CD4-positive, alpha-beta T cell treated with Interleukin-15 for 1 hour (primary cell): Measurements from ENCODE around the gene CLBA1.

ENCODE experiments used
- DNase-seq: peaks from one replicate; pipeline ENCODE4 v3.0.0-alpha.2; 2020

CLBA1 gene

DNA sequence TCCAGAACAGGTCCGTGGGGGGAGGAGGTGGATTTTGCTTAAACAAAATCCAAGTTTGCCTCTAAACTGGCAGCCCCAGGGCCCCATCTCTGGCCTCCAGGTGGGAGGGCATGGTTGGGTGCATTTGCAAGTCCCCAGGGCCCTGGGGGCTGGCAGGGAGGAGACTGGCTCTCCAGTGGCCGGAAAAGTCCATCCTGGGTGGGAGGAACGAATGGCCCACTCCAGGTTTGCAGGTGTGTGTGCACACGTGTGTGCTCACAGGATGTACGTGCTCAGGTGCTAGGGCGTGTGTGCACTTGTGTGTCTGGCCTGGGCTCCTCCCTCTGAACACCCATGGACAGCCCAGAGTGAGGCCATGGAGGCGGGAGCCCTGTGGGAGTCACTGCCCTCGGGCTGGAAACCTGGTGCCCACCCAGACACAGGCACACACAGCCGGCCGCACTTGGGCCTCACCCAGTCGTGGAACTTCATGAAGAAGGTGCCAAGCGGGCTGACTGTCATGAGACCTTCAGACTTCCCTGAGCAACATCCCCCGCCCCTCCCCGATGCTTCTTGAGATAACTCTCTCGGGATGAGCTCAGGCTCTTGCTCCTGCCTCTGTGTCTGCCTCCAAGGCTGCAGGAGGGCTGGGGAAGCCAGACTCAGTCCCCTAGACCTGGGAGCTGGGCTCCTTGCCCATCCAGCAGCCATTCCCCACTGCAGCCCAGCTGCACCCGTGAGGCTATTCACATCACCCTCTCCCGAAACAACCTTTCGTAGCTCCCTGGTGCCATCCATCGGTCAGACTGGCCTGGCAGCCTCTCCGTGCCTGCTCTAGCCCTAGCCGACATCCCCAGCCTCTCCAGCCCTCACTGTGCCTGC lies 16.8 kb upstream of the CLBA1 start:
- DNase-seq = no peak

- DNase-seq = no peak
These were observed 15.8 kb upstream of the CLBA1 start for GRCh38 chr14:104969741-104970230.

- DNase-seq = no peak
These were observed 15.1 kb upstream of the CLBA1 start for GRCh38 chr14:104970231-104971068.

DNA sequence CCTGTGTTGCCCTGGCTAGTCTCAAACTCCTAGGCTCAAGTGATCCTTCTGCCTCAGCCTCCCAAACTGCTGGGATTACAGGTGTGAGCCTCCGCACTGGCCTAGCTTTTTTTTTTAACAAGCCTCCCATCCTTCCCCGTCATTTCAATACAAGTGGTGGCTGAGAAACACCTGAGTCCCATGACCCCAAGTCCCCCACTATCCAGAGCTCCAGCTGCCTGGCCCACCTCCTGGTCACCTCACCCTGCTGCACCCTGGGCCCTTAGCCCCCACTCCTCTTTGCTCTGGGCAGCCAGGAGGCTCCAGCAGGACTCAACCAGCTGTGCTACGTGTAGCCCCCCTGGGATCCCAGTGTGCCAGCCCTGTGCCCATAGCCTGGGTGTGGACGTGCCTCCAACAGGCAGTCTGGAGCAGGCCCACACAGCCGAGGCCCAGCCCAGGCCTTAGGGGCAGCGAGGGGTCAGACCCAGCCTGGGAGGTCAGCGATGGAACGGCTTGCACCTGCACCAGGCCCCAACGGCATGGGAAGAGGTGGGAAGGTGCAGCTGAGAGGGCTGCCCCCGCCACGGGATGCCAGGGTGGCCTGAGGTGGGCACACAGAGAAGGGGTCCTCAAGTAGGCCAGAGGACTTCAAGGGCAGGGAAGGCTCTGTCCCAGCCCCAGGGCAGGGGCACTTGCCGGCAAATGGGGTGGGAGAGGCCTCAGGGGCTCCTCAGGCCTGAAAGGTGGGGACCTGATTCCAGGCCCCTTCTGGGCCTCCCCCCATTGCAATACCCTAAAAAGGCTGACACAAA lies 13.9 kb upstream of the CLBA1 start:
- no peak for DNase-seq

- no peak for DNase-seq
These were observed 13.1 kb upstream of the CLBA1 start for GRCh38 chr14:104972301-104973134.

GRCh38 chr14:104973135-104973384 lies 12.5 kb upstream of the CLBA1 start:
- no peak for DNase-seq

- DNase-seq = no peak
These were observed 12.0 kb upstream of the CLBA1 start for GRCh38 chr14:104973385-104974145.

DNA sequence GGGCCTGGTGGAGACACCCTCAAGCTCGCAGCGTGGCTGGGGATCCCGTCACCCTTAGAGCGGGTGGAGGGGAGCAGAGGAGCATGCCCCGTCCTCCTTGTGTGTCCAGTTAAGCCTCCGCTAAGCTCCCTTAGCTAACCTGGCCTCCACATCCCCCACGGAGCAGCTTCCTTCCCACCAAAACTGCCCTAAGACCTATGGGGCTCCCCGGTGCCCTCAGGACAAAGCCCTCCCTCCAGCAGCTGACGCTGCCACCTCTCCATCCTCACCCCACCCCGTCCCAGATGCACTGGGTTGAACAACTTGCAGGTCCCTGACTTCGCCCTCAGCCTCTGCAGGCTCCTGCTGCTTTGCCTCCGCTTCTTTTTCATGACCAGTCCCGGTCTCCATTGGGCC lies 11.4 kb upstream of the CLBA1 start:
- no peak for DNase-seq

GRCh38 chr14:104974665-104975390 lies 10.8 kb upstream of the CLBA1 start:
- no peak for DNase-seq

GRCh38 chr14:104975481-104976197 lies 9.9 kb upstream of the CLBA1 start:
- no peak for DNase-seq

DNA sequence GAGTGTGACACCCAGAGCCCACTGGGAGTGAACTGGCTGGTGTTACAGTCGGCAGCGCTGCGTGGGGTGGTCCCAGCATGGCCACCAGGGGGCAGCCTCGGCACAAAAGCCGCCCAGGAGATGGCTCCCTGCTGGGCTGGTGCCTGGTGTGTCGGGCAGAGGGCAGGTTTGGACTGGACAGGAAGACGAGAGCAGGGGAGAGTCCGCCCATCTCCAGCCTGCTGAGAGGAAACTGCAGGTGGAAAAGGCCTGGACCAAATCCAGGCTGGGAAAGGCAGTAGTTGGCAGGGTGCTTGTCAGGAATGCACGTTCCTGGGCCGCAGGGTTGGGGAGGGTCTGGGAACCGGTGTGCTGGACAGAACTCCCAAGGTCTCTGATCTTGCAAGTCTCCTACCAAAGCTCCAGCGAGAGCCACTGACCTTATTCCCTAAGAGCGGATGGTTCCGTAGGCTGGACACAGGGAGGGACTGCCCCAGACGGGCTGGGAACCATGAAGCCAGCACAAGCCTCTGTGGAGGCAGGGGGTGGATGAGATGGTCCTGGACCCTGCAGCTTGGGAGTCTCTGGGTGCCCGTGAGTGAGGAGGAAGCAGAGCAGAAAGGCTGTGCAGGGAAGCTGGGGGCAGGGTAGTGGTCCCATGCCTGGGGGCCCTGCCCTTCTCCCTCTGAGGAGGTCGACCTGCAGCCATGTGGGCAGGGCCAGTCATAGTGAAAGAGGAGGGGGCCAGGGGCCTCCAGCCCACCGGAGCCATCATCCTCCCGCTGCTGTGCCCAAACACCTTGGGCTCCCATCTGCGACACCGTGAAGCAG lies 9.2 kb upstream of the CLBA1 start:
- DNase-seq = peak; percentile 83

- DNase-seq = no peak
These were observed 8.4 kb upstream of the CLBA1 start for GRCh38 chr14:104977008-104977680.

- peak; percentile 56 for DNase-seq
These were observed 7.6 kb upstream of the CLBA1 start, which contains the start of gene AHNAK2 for GRCh38 chr14:104977681-104978653. Gene AHNAK2 (minus strand): TSS chr14:104978374. CDS start chr14:104978237, 137 bp downstream.

GRCh38 chr14:104978746-104979691 lies 6.6 kb upstream of the CLBA1 start:
- DNase-seq = no peak

DNA sequence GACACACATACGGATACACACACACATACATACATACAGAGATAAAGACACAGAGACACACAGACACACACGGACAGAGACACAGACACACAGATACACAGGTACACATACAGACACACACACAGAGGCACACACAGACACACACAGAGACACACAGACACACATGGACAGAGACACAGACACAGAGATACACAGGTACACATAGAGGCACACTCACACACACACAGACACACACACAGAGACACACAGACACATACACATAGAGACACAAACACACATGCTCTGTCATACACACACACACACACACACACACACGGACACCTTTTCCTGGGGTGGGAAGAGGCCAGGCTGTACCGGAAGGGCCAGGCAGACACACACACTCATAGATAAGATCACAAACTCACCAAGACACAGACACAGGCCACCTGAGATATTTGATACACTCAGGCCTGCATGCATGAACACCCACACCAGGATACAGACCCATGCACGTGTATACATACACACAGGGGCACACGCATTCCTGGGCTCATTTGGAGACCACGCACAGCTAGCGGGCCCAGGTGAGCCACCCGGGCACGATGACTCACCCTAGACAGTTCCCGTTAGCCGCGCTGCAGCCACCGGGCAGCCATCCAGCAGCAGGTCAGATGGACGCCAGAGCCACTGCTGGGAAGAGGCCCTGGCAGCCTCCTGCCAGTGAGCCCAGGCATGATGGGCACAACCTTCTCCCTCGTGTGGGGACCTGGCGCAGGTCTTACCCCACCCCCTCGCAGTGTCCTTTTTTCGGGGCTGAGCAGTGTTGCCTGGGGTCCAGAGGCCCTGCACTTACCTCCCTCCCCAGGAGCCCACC lies 5.6 kb upstream of the CLBA1 start:
- no peak for DNase-seq
